IMR-90 (cell line): ENCODE measurements around the gene SYCP3. TPM values are rescaled to one million over a fixed set of nuclear protein-coding genes. Genes with fewer than 3 reads are reported as not detected.
A peak's percentile ranks its signal among the peaks of the same experiment; 100 is the strongest.

Experiments used
- ATAC-seq: fragments of 200-7000 bp; cut with Tn5 transposase; 2 replicates; pipeline ENCODE4 v1.9.1; 2020; ENCODE audit warnings: low read depth, mild to moderate bottlenecking, moderate library complexity
- BruUV-seq: library from RNA; stranded (reverse); fragments of 400-500 nt; replicated peaks from 2 replicates; lab custom pipeline; 2021; lab: Mats Ljungman, UMichigan
- CTCF ChIA-PET: fragments of 300-600 bp; formaldehyde crosslinking; extraction: SDS; loops from one replicate; lab custom pipeline; 2021; ENCODE audit warnings: antibody characterized with exemption; lab: Yijun Ruan, JAX
- POLR2A ChIA-PET: fragments of 300-600 bp; sonication (Branson Sonifier 250); formaldehyde crosslinking; loops from one replicate; lab custom pipeline; 2022; ENCODE audit warnings: antibody characterized with exemption; ENCODE audit not compliant: unreplicated experiment; lab: Charles Lee
- DNase-seq: peaks from one replicate; pipeline ENCODE4 v3.0.0; 2013
- H2AFZ ChIP-seq: replicated peaks from 2 replicates; pipeline ENCODE3; 2013; ENCODE audit warnings: low read length, mild to moderate bottlenecking; ENCODE audit not compliant: poor library complexity
- H2AK5ac ChIP-seq: 2 replicates; pipeline ENCODE4 v1.6.1; 2013; ENCODE audit warnings: low read depth, low read length, inconsistent platforms
- H2AK9ac ChIP-seq: replicated peaks from 2 replicates; pipeline ENCODE3; 2013; ENCODE audit warnings: mild to moderate bottlenecking, low read depth, low read length, moderate library complexity; ENCODE audit not compliant: poor library complexity
- H2BK120ac ChIP-seq: 2 replicates; pipeline ENCODE4 v1.6.1; 2013; ENCODE audit warnings: low read depth, low read length, inconsistent platforms
- H2BK15ac ChIP-seq: 3 replicates; pipeline ENCODE4 v1.6.1; 2013; ENCODE audit warnings: low read depth, low read length, inconsistent platforms
- H2BK20ac ChIP-seq: 2 replicates; pipeline ENCODE4 v1.6.1; 2013; ENCODE audit warnings: low read depth, mild to moderate bottlenecking, inconsistent platforms, low read length, moderate library complexity
- H2BK5ac ChIP-seq: 2 replicates; pipeline ENCODE4 v1.6.1; 2013; ENCODE audit warnings: mild to moderate bottlenecking, low read depth, low read length, inconsistent platforms; ENCODE audit not compliant: poor library complexity, severe bottlenecking
- H3K14ac ChIP-seq: replicated peaks from 2 replicates; pipeline ENCODE4 v1.6.1; 2013; ENCODE audit warnings: low read depth, low read length, inconsistent platforms
- H3K18ac ChIP-seq: 2 replicates; pipeline ENCODE4 v1.6.1; 2013; ENCODE audit warnings: low read depth, low read length, control low read depth
- H3K23ac ChIP-seq: 2 replicates; pipeline ENCODE4 v1.6.1; 2013; ENCODE audit warnings: low read depth, low read length, inconsistent platforms
- H3K27ac ChIP-seq: 2 replicates; pipeline ENCODE4 v1.5.1; 2013; ENCODE audit warnings: mild to moderate bottlenecking, control low read depth, low read length; ENCODE audit not compliant: insufficient read depth
- H3K27me3 ChIP-seq: 2 replicates; pipeline ENCODE4 v1.6.1; 2013; ENCODE audit warnings: low read length; ENCODE audit not compliant: control insufficient read depth, insufficient read depth
- H3K36me3 ChIP-seq: 2 replicates; pipeline ENCODE4 v1.6.1; 2013; ENCODE audit warnings: low read length, mixed read lengths; ENCODE audit not compliant: control insufficient read depth, insufficient read depth
- H3K4ac ChIP-seq: 2 replicates; pipeline ENCODE4 v1.6.1; 2013; ENCODE audit warnings: low read depth, low read length, inconsistent platforms
- H3K4me1 ChIP-seq: 2 replicates; pipeline ENCODE4 v1.6.1; 2013; ENCODE audit warnings: low read length, mixed read lengths; ENCODE audit not compliant: control insufficient read depth, insufficient read depth
- H3K4me2 ChIP-seq: 2 replicates; pipeline ENCODE4 v1.6.1; 2013; ENCODE audit warnings: low read depth, mild to moderate bottlenecking, control low read depth, low read length, moderate library complexity
- H3K4me3 ChIP-seq: 2 replicates; pipeline ENCODE4 v1.5.1; 2013; ENCODE audit warnings: low read depth, mild to moderate bottlenecking, control low read depth, low read length, moderate library complexity; ENCODE audit not compliant: insufficient read depth
- H3K56ac ChIP-seq: 2 replicates; pipeline ENCODE4 v1.6.1; 2013; ENCODE audit warnings: low read length, inconsistent platforms; ENCODE audit not compliant: insufficient read depth; ENCODE audit errors: extremely low read depth
- H3K79me1 ChIP-seq, 2 experiments: 2 replicates each; pipeline ENCODE4 v1.6.1; 2013; ENCODE audit warnings: low read length in 2 of 2, inconsistent platforms in 1 of 2, low read depth in 1 of 2
- H3K9ac ChIP-seq: 2 replicates; pipeline ENCODE4 v1.6.1; 2013; ENCODE audit warnings: low read depth, low read length, control low read depth
- H3K9me1 ChIP-seq: 2 replicates; pipeline ENCODE4 v1.6.1; 2013; ENCODE audit warnings: low read length, inconsistent platforms; ENCODE audit not compliant: insufficient read depth
- H3K9me3 ChIP-seq: 2 replicates; pipeline ENCODE4 v1.6.1; 2013; ENCODE audit warnings: low read length; ENCODE audit not compliant: control insufficient read depth, insufficient read depth
- H4K20me1 ChIP-seq: 2 replicates; pipeline ENCODE4 v1.6.1; 2013; ENCODE audit warnings: low read length, inconsistent platforms; ENCODE audit not compliant: insufficient read depth
- H4K5ac ChIP-seq: 2 replicates; pipeline ENCODE4 v1.6.1; 2013; ENCODE audit warnings: mild to moderate bottlenecking, low read depth, low read length, control low read depth
- H4K8ac ChIP-seq, 2 experiments: 2 replicates each; pipeline ENCODE4 v1.6.1; 2013; ENCODE audit warnings: low read depth in 2 of 2, low read length in 2 of 2, control low read depth in 1 of 2, inconsistent platforms in 1 of 2
- H4K91ac ChIP-seq: 2 replicates; pipeline ENCODE4 v1.6.1; 2013; ENCODE audit warnings: low read depth, low read length, inconsistent platforms; ENCODE audit not compliant: insufficient read depth
- BHLHE40 ChIP-seq: fragments of 150-350 bp; IDR thresholded peaks from 2 replicates; pipeline ENCODE4 v1.6.1; 2016; ENCODE audit warnings: mild to moderate bottlenecking, low read depth, low read length
- CEBPB ChIP-seq: IDR thresholded peaks from 2 replicates; pipeline ENCODE4 v1.6.1; 2012; ENCODE audit warnings: low read depth, low read length, improper control_type of control experiment
- CHD1 ChIP-seq: IDR thresholded peaks from 2 replicates; pipeline ENCODE4 v1.6.1; 2012; ENCODE audit warnings: low read depth, low read length, improper control_type of control experiment
- POLR2A ChIP-seq: IDR thresholded peaks from 2 replicates; pipeline ENCODE4 v1.6.1; 2012; ENCODE audit warnings: mild to moderate bottlenecking, low read depth, low read length
- RAD21 ChIP-seq: IDR thresholded peaks from 2 replicates; pipeline ENCODE4 v1.6.1; 2012; ENCODE audit warnings: low read length, improper control_type of control experiment
- RCOR1 ChIP-seq: IDR thresholded peaks from 2 replicates; pipeline ENCODE4 v1.6.1; 2012; ENCODE audit warnings: mild to moderate bottlenecking, low read length, improper control_type of control experiment; ENCODE audit not compliant: insufficient replicate concordance
- SMC3 ChIP-seq: fragments of 150-350 bp; IDR thresholded peaks from 2 replicates; pipeline ENCODE4 v1.6.1; 2016; ENCODE audit warnings: low read depth, mild to moderate bottlenecking, antibody characterized with exemption, low read length, moderate library complexity
- WGBS, 2 experiments: methylation state at CpG; one replicate each; pipeline versions ENCODE4 v1.1.5 to v1.1.7; 2013; ENCODE audit warnings: missing lambda C conversion rate in 2 of 2; ENCODE audit not compliant: insufficient read length in 1 of 2; ENCODE audit errors: extremely low coverage in 2 of 2; 5-methylcytosine and 5-hydroxymethylcytosine counted together
- dilution Hi-C: fragments of 300-500 bp; cut with HindIII; formaldehyde crosslinking; loops from one replicate; pipeline ENCODE4 v1.14.3; 2018; ENCODE audit warnings: low sequenced_read_pairs; ENCODE audit not compliant: unreplicated experiment
- in situ Hi-C: fragments of 300-500 bp; cut with MboI; formaldehyde crosslinking; loops from 3 replicates; pipeline ENCODE4 v1.14.3; 2019; ENCODE audit warnings: low sequenced_read_pairs, inconsistent platforms, mixed read lengths
- intact Hi-C: fragments of 100-400 bp; cut with micrococcal nuclease; formaldehyde crosslinking; loops from 2 replicates; pipeline ENCODE4 v1.10.0; 2022
- polyA plus RNA-seq, 3 experiments: library from polyadenylated mRNA; depleted of rRNA; stranded (reverse); fragments of >200 nt; gene quantifications; 2 replicates each; pipeline ENCODE4 v1.2.3, GENCODE V29; 2012; ENCODE audit warnings: low replicate concordance in 1 of 3
- total RNA-seq: library from RNA; depleted of rRNA; stranded (reverse); fragments of >200 nt; gene quantifications from 2 replicates; pipeline ENCODE4 v1.2.3, GENCODE V29; 2012

SYCP3 gene
- total and polyA plus RNA-seq, 2 of the 4 experiments (the other 2 are of a cell fraction): 0.07 TPM; not detected in 1

- Histone ChIP-seq H3K14ac (no peak overlapping the region), H2BK20ac (no peak overlapping the region), H3K23ac (no peak overlapping the region), H2AK5ac (no peak overlapping the region), H3K79me1 (no peaks in the 10 kb centered on the region), H3K56ac (no peak overlapping the region), H3K4ac (no peak overlapping the region), H3K9ac (no peak overlapping the region), H4K5ac (no peak overlapping the region), H2AK9ac (no peak overlapping the region), H3K4me2 (no peak overlapping the region), H3K36me3 (peaks cover 9% of the 10 kb centered on the region), H4K91ac (no peak overlapping the region), H2BK15ac (no peak overlapping the region), H2BK5ac (no peak overlapping the region), H3K4me1 (no peaks in the 10 kb centered on the region), H3K18ac (no peak overlapping the region), H3K27me3 (no peaks in the 10 kb centered on the region), H2BK120ac (no peak overlapping the region), H4K20me1 (no peaks in the 10 kb centered on the region), H3K27ac (no peak overlapping the region), H4K8ac (no peak overlapping the region), H2AFZ (no peak overlapping the region), H3K9me3 (no peaks in the 10 kb centered on the region), H3K9me1 (no peaks in the 10 kb centered on the region; the same call in 1 of the 2 replicates), H3K4me3 (no peak overlapping the region)
- in situ Hi-C loops: loop anchor here (10.0 kb wide), 1 partner anchor 347 kb away; no protein-coding TSS in a partner anchor
- dilution Hi-C loops: no loop called here
- ATAC-seq (peak; percentile 35), DNase-seq (peak; percentile 79)
- no TSS peak for BruUV-seq
- intact Hi-C loops: loop anchor here (5.0 kb wide), 1 partner anchor 269 kb away; no protein-coding TSS in a partner anchor
- no CpG with 5 or more reads among the region's 5 CpGs for WGBS, 2 experiments
- POLR2A ChIA-PET: no interaction called here
- TF ChIP-seq POLR2A (no peak), CHD1 (no peak), RCOR1 (no peak), RAD21 (no peak), SMC3 (no peak), CEBPB (peak; percentile 64), BHLHE40 (peak; percentile 61; the same call in 1 of the 2 replicates)
- CTCF ChIA-PET: interaction anchor here (0.6 kb wide), 1 partner anchor 128 kb away, joined by 3 read pairs; no protein-coding TSS in a partner anchor
Measured at GRCh38 chr12:101761350-101761749, 22.1 kb upstream of the SYCP3 start.
